Measurements from ENCODE around the gene MYO16.

DNA sequence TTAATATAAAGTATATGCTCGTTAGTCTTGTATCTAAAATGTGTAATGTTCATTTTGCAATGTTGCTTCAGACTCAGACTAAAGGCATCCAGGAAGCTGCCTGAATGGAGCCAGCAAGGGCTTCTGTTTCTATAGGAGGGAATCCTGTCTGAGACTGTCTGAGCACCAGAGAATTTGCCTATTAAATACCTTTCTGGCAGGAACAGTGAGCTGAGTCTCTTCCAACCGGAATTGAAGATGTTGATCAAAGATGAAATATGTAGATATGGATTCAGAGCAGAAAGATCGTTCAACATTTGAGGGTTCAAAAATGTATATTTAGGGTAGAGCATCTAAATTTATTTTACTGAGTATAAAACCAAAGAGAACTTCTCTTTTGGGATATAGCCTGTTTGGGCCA lies 20.9 kb downstream of the MYO16 start:
- no peak for TF ChIP-seq CTCF (conservative IDR thresholded peaks at IDR 0.05; ENCODE audit: low read length)
- TF ChIP-seq EZH2phosphoT487 (IDR thresholded peaks at IDR 0.05; ENCODE audit: borderline replicate concordance) = no peak
